Activated CD8-positive, alpha-beta memory T cell treated with anti-CD3 and anti-CD28 coated beads, Interleukin-2, amount 50 U/mL, for 24 hours (primary cell): ENCODE measurements around the gene SLC25A34.

Experiments used
- DNase-seq: peaks from one replicate; pipeline ENCODE4 v3.0.0-alpha.2; 2020; ENCODE audit errors: extremely low read depth

The SLC25A34 gene

DNA sequence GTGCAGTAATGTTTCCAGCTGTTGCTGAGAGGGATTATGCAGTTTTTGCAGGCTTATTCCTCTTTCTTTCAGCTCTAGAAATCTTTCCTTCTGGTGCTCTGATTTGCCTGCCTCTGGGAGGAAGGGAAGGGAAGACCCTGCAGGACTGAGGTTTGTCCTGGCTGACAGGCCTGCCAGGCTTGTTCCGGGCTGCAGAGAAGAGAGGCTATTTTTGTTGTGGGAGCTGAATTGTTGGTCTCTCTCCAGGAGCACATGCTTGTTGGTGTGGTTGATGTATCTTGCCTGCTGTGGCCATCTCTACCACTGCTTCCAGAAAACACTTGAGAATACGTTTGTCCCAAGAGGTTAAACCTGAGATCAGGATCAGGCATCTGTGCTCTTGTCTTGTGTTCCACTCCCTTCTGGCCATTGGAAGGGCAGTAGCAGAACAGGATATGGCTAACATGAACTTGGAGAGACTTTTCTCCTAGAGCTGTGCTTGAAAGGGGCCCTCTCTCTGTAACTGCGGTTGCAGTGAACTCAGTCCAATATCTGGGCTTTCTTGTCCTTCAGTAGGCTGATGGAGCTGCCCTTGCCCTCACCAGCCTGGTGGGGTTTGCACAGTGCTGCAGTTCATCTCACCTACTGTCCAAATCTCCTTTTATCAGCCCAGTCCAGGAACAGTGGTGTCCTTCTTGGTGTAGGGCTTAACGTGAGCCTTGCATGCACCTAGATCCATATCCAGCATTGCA, 21.5 kb upstream of the SLC25A34 start:
- no peak for DNase-seq

DNA sequence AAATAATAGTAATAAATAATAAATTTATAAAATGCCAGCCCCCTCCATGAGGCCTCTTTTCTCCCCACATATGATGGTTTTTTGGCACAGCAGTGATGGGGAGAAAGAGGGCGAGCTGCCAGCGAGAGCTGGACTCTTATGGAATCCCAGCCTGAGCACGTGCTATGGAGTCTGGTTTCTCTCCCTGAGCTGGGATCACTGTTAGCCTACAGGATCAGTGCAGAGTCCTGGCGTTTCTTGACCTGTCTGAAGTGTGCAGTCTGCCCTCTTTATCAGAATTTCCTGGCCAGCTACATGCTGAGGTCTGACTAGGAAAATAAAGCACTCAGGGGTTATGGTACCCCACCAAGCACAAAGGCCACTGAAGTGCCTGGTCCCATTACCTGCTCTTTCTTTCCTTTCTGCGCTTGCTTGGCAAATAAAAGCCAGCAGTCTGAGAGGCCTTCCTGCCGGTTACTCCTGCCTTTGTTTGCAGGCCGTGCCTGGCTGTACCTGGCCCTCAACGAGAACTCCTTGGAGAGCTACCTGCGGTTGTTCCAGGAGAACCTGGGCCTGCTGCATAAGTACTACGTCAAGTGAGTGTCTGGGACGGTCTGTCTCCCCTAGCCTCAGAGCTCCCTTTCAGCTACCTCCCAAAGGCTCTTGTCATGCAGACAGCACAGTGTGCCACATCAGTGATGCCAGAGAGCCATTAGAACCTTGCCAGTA, 18.5 kb upstream of the SLC25A34 start:
- no peak for DNase-seq

DNA sequence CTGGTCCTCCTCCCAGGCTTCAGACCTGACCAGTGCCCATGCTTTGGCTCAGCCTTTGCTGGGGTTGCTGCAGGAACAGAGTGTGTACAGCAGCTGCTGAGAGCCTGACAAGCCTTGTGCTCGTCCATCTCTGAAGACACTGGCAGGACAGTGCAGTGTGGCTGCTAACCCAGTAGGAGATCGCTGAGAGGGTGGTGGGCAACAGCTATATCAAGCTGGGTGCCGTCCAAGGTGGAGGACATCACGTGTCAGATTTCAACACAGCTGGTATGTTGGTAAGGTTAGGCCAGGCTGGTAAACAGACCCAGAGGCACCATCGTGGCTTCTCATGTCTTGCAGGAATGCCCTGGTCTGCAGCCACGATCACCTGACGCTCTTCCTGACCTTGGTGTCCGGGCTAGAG, 17.9 kb upstream of the SLC25A34 start:
- no peak for DNase-seq

DNA sequence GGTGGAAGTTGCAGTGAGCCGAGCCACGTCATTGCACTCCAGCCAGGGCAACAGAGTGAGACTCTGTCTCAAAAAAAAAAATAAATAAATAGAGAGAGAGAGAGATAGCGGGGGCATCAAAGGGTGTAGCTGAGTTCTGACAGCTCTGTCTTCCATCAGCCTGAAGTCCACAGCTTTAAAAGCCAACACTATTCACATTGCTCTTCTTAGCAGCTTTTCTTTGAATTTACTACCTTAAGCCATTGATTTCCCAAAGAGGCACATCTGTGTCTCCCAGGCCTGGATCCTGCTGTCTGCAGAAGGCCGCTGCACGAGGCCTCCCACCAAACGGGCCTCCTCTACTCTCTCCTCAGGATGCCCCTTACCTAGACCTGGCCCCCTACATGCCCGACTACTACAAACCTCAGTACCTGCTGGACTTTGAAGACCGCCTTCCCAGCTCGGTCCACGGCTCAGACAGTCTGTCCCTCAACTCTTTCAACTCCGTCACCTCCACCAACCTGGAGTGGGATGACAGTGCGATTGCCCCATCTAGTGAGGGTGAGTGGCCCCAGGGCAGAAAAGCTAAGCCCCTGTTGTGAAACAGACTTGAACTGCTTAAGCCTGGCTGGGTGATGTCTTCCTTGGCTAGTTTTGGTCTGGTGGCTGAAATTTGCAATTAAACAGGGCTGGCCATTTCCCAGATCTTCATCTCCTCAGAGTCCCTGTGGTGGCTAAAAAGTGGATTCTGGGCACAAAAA, 16.5 kb upstream of the SLC25A34 start:
- DNase-seq: no peak

DNA sequence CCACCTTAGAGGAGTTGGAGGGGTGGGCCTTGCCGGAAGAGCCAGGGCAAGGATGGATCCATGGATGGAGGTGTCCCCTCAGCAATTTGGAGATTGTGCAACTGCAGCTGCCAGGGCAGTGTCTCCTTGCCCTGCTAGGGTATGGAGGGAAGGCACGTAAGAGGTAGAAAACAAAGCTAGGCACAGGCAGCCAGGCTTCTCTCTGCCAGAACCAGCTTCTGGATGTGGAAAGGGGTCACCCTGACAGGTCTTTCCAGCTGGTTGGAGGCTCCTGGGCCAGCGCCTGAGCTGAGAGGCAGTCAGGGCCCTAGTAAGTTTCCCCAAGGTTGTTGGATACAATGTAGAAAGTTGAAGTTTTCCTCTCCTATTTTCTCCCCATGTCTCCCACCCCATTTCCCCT, 15.2 kb upstream of the SLC25A34 start:
- DNase-seq: no peak

DNA sequence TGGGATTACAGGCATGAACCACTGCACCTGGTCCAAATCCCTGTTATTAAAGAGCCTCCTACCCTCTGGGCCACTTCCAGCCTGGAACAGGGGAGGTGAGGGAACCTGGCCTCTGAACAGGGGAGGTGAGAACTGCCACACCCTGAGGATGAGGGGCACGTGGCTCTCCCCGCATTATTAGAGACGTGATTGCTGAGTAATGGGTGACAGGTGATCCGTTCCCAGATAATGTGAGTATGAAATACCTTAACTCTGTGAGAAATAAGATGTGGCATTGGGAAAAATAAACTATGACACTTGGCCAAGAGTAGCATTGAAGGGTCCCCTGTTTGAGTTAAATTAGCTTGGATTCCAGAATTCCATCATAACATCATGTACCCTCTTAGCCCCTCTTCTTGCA, 13.6 kb upstream of the SLC25A34 start:
- no peak for DNase-seq

DNA sequence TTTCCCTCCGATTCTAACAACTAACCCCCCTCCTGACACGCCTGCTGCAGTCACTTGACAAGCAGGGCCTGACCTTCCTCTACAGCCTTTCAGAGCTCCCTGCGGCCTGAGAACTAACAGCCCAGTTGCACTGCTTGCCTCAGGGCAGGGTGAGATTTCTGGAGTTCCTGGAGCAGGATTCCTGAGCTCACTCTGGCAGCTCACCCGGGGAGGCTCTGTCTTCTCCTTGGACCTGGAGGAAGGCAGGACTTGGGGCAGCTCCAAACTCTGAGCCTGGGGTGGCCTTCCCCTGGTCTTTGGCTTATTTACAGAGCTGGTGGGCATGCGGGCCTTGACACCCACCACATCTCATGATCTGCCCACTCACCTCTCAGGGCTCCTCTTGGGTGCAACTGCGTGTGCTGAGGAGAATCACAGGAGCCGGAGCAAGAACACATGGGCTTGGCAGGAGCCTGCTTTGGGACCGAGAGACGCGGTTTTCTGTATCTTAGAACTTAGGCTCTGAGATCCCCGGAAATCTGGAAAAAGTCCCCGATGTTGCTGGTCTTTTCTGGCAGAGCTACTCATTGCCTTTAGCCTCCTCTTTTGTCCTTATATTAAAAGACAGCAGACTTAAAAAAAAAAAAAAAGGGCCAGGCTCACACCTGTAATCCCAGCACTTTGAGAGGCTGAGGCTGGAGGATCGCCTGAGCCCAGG, 13.1 kb upstream of the SLC25A34 start:
- DNase-seq: no peak

DNA sequence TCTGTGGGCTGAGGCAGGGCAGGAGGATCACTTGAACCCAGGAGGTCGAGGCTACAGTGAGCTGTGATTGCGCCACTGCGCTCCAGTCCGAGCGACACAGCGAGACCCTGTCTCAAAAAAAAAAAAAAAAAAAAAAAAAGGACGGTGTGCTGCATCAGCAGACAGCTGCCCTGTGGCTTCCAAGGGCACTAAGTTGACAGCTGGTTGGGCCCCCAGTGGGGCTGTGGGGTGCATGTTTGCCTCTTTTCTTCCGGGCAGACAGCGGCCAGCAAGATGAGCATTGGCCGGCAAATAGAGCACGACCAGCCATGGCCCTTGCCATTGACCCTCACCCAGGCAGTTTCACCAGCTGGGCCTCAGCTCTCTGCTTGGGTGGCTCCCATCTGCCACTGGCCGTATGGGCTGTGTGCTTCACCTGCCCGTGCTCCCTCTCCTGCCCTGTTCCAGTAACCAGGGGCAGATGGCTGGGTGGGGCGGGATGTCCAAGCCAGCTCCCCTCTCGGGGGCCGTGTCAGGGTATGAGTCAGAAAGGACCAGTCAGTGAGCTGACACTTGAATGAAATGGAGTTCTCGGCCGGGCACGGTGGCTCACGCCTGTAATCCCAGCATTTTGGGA, 12.3 kb upstream of the SLC25A34 start:
- DNase-seq: no peak

DNA sequence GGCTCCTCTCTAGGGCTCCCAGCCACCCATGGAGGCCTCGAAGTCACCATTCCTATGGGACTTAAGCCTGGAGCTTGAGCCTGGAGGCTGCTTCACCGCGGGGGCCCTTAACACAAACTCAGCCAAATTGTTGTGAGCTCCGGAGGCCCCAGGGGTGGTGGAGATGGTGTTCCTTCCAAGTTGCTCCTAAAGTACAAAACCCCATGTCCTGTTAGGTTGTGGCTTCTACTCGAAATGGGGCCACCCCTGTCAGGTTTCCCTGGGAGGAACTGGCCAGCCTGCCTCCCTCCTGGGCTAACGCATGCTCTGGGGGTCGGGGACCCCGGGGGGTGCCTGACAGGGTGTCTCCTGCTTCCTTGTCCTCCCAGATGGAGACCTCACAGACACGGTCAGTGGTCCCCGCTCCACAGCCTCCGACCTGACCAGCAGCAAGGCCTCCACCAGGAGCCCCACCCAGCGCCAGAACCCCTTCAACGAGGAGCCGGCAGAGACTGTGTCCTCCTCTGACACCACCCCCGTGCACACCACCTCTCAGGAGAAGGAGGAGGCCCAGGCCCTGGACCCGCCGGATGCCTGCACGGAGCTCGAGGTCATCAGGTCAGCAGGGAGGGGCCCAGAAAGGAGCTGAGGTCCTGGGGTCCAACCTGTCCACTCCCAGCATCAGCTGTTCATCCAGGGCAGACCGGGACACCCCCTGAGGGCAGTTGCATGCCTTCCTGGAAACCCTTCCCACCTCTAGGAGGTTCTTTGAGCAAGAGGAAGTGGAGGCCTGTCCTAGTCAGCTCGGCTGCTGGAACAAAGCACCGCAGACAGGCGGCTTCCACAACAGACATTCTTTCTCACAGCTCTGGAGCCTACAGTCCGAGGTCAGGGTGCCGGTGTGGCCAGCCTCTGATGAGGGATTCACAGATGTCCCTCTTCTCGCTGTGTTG, 10.8 kb upstream of the SLC25A34 start:
- no peak for DNase-seq

DNA sequence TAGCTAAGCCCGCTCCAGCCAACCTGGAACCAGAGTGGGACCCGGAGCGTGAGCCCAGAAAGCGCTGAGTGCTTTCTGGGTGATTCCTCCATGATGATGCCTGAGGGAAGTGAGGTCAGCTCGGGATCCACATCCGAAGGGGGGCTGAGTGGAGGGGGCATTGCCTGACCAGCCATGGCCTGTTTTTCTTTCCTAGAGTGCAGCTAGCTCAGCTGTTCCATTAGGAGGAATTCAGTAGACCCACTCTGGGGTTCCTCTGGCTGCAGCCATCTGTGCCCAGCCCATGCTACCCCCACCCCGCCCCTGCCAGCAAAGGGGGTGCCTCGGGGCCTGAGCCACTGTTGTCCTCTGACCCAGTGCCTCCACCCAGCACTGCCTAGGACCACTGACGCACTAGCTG, 9.6 kb upstream of the SLC25A34 start:
- DNase-seq: no peak

DNA sequence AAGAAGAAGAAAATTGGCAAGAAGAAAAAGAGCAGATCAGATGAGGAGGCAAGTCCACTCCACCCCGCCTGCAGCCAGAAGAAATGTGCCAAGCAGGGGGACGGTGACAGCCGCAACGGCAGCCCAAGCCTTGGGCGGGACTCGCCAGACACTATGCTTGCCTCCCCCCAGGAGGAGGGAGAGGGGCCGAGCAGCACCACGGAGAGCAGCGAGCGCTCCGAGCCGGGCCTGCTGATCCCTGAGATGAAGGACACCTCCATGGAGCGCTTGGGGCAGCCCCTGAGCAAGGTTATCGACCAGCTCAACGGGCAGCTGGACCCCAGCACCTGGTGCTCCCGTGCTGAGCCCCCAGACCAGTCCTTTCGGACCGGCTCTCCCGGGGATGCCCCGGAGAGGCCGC, 9.0 kb upstream of the SLC25A34 start:
- DNase-seq: no peak

DNA sequence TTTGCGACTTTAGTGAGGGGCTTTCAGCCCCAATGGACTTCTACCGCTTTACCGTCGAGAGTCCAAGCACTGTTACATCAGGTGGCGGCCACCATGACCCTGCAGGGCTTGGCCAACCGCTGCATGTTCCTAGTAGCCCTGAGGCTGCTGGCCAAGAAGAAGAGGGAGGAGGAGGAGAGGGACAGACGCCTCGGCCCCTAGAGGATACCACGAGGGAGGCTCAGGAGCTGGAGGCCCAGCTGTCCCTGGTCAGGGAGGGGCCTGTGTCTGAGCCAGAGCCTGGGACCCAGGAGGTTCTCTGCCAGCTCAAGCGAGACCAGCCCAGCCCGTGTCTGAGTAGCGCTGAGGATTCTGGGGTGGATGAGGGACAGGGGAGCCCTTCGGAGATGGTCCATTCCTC, 8.6 kb upstream of the SLC25A34 start:
- no peak for DNase-seq

DNA sequence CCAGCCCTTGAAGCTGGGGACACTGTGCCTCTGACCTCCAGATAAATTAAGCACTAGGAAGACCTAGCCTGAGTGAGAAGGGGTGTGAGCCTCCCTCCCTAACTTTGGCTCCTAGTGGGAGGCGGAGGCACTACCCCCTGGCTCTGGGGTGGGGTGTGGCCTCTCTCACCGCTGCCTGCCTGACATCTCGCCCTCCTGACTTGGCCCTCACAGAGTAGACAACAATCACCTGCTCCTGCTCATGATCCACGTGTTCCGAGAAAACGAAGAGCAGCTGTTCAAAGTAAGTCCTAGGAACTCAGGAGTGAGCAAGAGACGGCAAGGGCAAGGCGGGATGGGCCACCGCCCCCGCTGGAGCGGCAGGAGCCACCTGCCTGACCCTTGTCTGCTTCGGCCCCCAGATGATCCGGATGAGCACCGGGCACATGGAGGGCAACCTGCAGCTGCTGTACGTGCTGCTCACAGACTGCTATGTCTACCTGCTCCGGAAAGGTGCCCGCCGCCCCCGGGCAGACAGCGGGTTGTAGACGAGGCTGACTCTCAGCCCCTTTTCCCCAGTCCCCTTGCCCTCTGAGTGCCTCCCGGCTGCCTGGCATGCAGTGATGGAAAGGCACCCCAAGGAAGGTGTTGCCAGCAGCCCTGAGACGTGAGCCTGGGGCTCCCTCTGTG, 8.1 kb upstream of the SLC25A34 start:
- no peak for DNase-seq

DNA sequence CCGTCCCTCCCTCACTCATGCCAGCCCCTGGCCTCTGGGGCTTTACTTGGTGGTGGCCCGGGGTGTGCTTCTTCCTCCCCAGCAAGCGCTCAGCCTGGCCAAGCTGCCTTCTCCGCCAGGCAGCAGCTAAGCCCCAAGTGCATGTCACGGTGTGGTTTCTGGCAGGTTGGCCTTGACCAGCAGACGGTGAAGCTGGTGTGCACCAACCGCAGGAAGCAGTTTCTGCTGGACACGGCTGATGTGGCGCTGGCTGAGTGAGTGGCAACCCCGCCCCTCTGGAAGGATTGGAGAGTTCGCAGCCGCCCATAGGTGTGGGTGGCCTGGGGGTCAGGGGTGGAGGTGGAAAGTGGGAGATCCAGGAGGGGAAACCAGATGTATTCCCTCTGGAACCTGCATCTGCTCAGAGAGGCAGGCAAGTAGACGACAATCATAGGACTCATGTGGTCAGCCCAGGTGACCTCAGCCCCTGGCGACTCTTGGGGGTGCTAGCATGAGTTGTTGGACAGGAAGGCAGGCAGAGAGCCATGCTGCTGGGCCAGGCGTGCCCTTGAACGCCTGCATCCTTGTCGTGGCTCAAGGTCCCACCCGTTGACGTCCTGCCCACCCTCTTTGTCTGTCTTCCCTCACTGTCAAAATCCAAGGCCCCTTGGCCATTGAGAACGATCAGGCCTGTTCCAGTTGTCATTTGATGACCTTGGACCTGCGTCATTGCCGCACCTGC, 7.0 kb upstream of the SLC25A34 start:
- no peak for DNase-seq

DNA sequence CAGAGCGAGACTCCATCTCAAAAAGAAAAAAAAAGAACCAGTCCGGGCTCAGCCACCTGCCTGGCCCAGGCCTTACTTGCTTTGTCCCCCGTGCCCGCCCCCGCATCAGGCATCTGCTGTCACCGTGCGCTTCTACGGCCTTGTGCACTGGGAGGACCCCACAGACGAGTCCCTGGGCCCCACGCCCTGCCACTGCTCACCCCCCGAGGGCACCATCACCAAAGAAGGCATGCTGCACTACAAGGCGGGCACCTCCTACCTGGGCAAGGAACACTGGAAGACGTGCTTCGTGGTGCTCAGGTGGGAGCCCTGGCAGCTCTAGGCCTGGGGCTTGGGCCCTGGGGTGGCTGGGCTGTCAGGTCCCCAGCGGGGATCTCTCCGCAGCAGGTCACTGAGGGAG, 5.6 kb upstream of the SLC25A34 start:
- no peak for DNase-seq

DNA sequence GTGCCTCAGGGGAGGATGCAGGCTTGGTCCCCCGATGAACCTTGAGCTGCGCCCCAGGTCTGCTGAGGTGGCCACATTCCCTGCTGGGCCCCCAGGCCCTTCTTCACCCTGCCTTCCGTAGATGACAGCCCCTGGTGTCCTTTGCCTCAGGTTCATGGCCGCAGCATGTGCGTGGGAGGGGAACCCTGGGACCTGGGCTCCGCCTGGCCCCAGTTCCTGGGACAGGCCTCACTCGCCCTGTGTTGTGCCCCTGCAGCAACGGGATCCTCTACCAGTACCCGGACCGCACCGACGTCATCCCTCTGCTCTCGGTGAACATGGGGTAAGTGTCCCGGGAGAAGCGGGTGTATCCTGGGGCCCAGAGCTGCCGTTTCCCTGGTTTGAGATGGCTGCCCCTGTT, 5.1 kb upstream of the SLC25A34 start:
- no peak for DNase-seq

DNA sequence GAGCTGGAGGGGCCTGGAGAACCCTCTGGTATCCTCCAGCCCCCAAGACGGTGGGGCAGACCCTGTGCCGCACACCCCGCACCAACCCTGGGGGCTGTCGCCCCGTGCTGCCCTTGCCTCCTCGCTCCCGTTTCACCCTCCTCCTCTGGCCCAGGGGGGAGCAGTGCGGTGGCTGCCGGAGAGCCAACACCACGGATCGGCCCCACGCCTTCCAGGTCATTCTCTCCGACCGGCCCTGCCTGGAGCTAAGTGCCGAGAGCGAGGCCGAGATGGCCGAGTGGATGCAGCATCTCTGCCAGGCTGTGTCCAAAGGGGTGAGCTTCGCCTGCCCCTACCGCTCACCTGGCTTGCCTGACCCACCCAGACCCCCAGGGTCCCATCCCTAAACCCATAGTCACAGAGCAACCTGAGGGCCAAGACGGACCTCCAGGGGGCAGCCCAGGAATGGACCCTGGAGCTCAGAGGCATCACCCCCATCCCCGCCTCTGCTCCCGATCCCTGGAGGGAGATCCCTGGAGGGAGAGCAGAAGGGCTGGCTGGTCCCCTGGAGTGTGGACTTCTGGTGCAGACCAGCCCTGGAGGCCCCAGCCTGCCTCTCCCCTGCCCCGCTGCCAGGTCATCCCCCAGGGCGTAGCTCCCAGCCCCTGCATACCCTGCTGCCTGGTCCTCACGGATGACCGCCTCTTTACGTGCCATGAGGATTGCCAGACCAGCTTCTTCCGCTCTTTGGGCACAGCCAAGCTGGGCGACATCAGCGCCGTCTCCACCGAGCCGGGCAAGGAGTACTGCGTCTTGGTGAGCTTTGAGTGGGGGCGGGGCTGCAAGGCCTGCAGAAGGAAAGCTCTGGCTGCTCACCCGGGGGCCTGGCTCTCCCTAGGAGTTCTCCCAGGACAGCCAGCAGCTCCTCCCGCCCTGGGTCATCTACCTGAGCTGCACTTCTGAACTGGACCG, 4.0 kb upstream of the SLC25A34 start:
- DNase-seq: no peak

DNA sequence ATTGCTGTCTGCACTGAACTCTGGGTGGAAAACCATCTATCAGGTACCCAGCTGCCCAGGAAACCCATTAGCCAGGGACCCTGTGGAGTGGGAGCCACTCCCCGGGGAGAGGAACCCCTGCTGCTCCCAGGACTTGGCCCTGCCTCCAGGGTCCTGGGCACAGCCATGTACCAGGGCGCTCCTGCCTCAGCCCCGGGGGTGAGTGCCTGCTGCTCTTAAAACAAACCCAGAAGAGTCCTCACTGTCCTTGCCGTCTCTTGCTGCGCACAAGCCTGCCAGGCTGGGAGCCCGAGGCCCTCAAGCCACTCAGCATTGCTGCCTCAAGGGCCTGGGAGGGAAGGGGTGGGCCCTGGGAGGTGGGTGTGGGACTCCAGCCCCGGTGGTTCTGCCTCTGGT, 3.4 kb upstream of the SLC25A34 start:
- no peak for DNase-seq
